GM23338 (cell line): ENCODE measurements around the gene DDX25. TPM values are rescaled to one million over a fixed set of nuclear protein-coding genes. Genes with fewer than 3 reads are reported as not detected.
A peak's percentile ranks its signal among the peaks of the same experiment; 100 is the strongest.
"Not testable (repeated sequence)": the region's sequence is repeated elsewhere in the genome, so short reads cannot be mapped to it uniquely, and the experiment has no call there.

ENCODE experiments used
- ATAC-seq: fragments of 200-7000 bp; cut with Tn5 transposase; 3 replicates; pipeline ENCODE4 v1.9.1; 2020
- DNase-seq: peaks from one replicate; pipeline ENCODE4 v3.0.0-alpha.2; 2015; ENCODE audit warnings: low spot score
- H2AFZ ChIP-seq: fragments of 200-600 bp; sonication (generic); 2 replicates; pipeline ENCODE4 v1.8.0; 2016; ENCODE audit warnings: antibody characterized with exemption, mild to moderate bottlenecking, moderate library complexity
- H3F3A ChIP-seq: fragments of 200-600 bp; sonication (generic); replicated peaks from 2 replicates; pipeline ENCODE4 v1.8.0; 2017; ENCODE audit warnings: antibody characterized with exemption, mixed run types, low read depth
- H3K27ac ChIP-seq: fragments of 200-600 bp; sonication (generic); 2 replicates; pipeline ENCODE4 v1.6.1; 2016; ENCODE audit warnings: low read depth
- H3K27me3 ChIP-seq: fragments of 200-600 bp; sonication (generic); 2 replicates; pipeline ENCODE4 v1.8.0; 2016; ENCODE audit warnings: mild to moderate bottlenecking, mixed run types, moderate library complexity; ENCODE audit not compliant: insufficient read depth
- H3K36me3 ChIP-seq: fragments of 200-600 bp; sonication (generic); 2 replicates; pipeline ENCODE4 v1.8.0; 2016; ENCODE audit warnings: mild to moderate bottlenecking; ENCODE audit not compliant: insufficient read depth
- H3K4me1 ChIP-seq: fragments of 200-600 bp; sonication (generic); 2 replicates; pipeline ENCODE4 v1.8.0; 2016; ENCODE audit warnings: mild to moderate bottlenecking, moderate library complexity; ENCODE audit not compliant: insufficient read depth
- H3K4me2 ChIP-seq: fragments of 200-600 bp; sonication (generic); 2 replicates; pipeline ENCODE4 v1.7.1; 2017; ENCODE audit warnings: mixed run types
- H3K4me3 ChIP-seq: fragments of 200-600 bp; sonication (generic); 2 replicates; pipeline ENCODE4 v1.6.1; 2016; ENCODE audit warnings: mixed run types
- H3K79me2 ChIP-seq: fragments of 200-600 bp; sonication (generic); replicated peaks from 2 replicates; pipeline ENCODE4 v1.8.0; 2017; ENCODE audit warnings: mild to moderate bottlenecking; ENCODE audit not compliant: insufficient read depth
- H3K9me2 ChIP-seq: fragments of 200-600 bp; sonication (generic); 2 replicates; pipeline ENCODE4 v1.8.0; 2017; ENCODE audit not compliant: insufficient read depth
- H4K20me1 ChIP-seq: fragments of 200-600 bp; sonication (generic); replicated peaks from 2 replicates; pipeline ENCODE4 v1.8.0; 2017; ENCODE audit warnings: mild to moderate bottlenecking; ENCODE audit not compliant: insufficient read depth
- H3K27ac Mint-ChIP-seq: 2 replicates; pipeline ENCODE4 v1.8.0; 2020; ENCODE audit warnings: inconsistent platforms, mild to moderate bottlenecking, moderate library complexity, mixed read lengths
- H3K27me3 Mint-ChIP-seq: 3 replicates; pipeline ENCODE4 v1.8.0; 2022; ENCODE audit warnings: low read depth, mild to moderate bottlenecking, moderate library complexity, mixed read lengths, inconsistent platforms; ENCODE audit not compliant: insufficient read depth, poor library complexity
- H3K36me3 Mint-ChIP-seq: 3 replicates; pipeline ENCODE4 v1.8.0; 2021; ENCODE audit warnings: low read depth, mild to moderate bottlenecking, inconsistent platforms, moderate library complexity, mixed read lengths
- H3K4me1 Mint-ChIP-seq: 3 replicates; pipeline ENCODE4 v1.8.0; 2020; ENCODE audit warnings: mild to moderate bottlenecking, inconsistent platforms, mixed read lengths
- H3K4me3 Mint-ChIP-seq: 3 replicates; pipeline ENCODE4 v1.8.0; 2021; ENCODE audit warnings: moderate library complexity, mild to moderate bottlenecking, inconsistent platforms, mixed read lengths
- H3K9me3 Mint-ChIP-seq: 3 replicates; pipeline ENCODE4 v1.8.0; 2020; ENCODE audit warnings: moderate library complexity, mild to moderate bottlenecking, inconsistent platforms, mixed read lengths
- CREB1 ChIP-seq: fragments of 250-450 bp; sonication (Bioruptor Pico); IDR thresholded peaks from 2 replicates; pipeline ENCODE4 v1.5.0; 2020; ENCODE audit warnings: low read depth, mild to moderate bottlenecking, moderate library complexity
- CTCF ChIP-seq, 2 experiments: fragments of 200-600 bp in 1 of 2; sonication (generic) in 1 of 2; conservative IDR thresholded peaks; 2 replicates each; pipeline versions ENCODE4 v1.5.1 to v1.6.1; 2016 to 2017; ENCODE audit warnings: antibody characterized with exemption in 2 of 2, low read depth in 2 of 2, mild to moderate bottlenecking in 2 of 2, moderate library complexity in 1 of 2
- ZNF114 ChIP-seq: fragments of 250-450 bp; sonication (Bioruptor Pico); IDR thresholded peaks from 2 replicates; pipeline ENCODE4 v1.5.0; 2020; ENCODE audit warnings: mild to moderate bottlenecking, moderate library complexity
- polyA plus RNA-seq: library from polyadenylated mRNA; unstranded; fragments of >200 nt; fragmentation: Nextera tagmentation; extraction: Ambion mirVana; gene quantifications from 2 replicates; pipeline ENCODE4 v1.2.1, GENCODE V29; 2016
- total RNA-seq: library from RNA; depleted of rRNA; stranded (reverse); fragments of >200 nt; shearing (Covaris generic); gene quantifications from 2 replicates; pipeline ENCODE4 v1.2.3, GENCODE V29; 2014

DDX25 gene
- total and polyA plus RNA-seq, 2 experiments from 2014 or later, result 20.6 to 23.6 TPM

- TF ChIP-seq ZNF114 (CRISPR knock-in tag), result no peak; the same call in 1 of the 2 replicates
Observed at GRCh38 chr11:125903711-125904659, at the start of gene DDX25 (continued).

- not testable (repeated sequence) for H3K36me3 ChIP-seq, H3K27me3 ChIP-seq, DNase-seq, H3K27ac Mint-ChIP-seq, H3K4me2 ChIP-seq, H3K4me3 Mint-ChIP-seq, H2AFZ ChIP-seq, H3K4me1 Mint-ChIP-seq, H3K27ac ChIP-seq, ATAC-seq, H3K4me3 ChIP-seq, H3K4me1 ChIP-seq, H3K27me3 Mint-ChIP-seq, H3K9me2 ChIP-seq, H3K79me2 ChIP-seq, H3F3A ChIP-seq, H4K20me1 ChIP-seq
- peaks cover 71% of the 10 kb centered on the region for H3K9me3 Mint-ChIP-seq
- H3K36me3 Mint-ChIP-seq, result peaks cover 21% of the 10 kb centered on the region
Observed at GRCh38 chr11:125857670-125858069, 46.6 kb upstream of the DDX25 start.

GRCh38 chr11:125862786-125863185 lies 41.5 kb upstream of the DDX25 start:
- H3K4me3 Mint-ChIP-seq, H3K36me3 ChIP-seq, H4K20me1 ChIP-seq, H3K27me3 Mint-ChIP-seq, DNase-seq, H3K4me2 ChIP-seq, H2AFZ ChIP-seq, H3K9me2 ChIP-seq, H3K27ac ChIP-seq, H3K27me3 ChIP-seq, H3K4me1 ChIP-seq, H3K4me1 Mint-ChIP-seq, H3K4me3 ChIP-seq, ATAC-seq, H3K79me2 ChIP-seq, H3F3A ChIP-seq, H3K27ac Mint-ChIP-seq: not testable (repeated sequence)
- peaks cover 17% of the 10 kb centered on the region; the same call in 2 of the 3 replicates for H3K36me3 Mint-ChIP-seq
- peaks cover 59% of the 10 kb centered on the region for H3K9me3 Mint-ChIP-seq

GRCh38 chr11:125865354-125865753 lies 39.0 kb upstream of the DDX25 start:
- H3K36me3 Mint-ChIP-seq, result peaks cover 13% of the 10 kb centered on the region; the same call in 2 of the 3 replicates
- H3F3A ChIP-seq, H3K4me2 ChIP-seq, H4K20me1 ChIP-seq, H3K27ac Mint-ChIP-seq, H3K79me2 ChIP-seq, H2AFZ ChIP-seq, H3K4me1 Mint-ChIP-seq, H3K9me2 ChIP-seq, DNase-seq, H3K4me3 ChIP-seq, H3K27me3 Mint-ChIP-seq, H3K4me1 ChIP-seq, ATAC-seq, H3K4me3 Mint-ChIP-seq, H3K27ac ChIP-seq, H3K36me3 ChIP-seq, H3K27me3 ChIP-seq: not testable (repeated sequence)
- H3K9me3 Mint-ChIP-seq, result peaks cover 34% of the 10 kb centered on the region

GRCh38 chr11:125869521-125869920 lies 34.8 kb upstream of the DDX25 start:
- no peak for DNase-seq
- no peak overlapping the region for H3K4me3 ChIP-seq
- H3K79me2 ChIP-seq, result no peaks in the 10 kb centered on the region

More at GRCh38 chr11:125869521-125869920, 34.8 kb upstream of the DDX25 start:
- Mint-ChIP-seq H3K27me3 (peaks cover 3% of the 10 kb centered on the region), H3K36me3 (peaks cover 14% of the 10 kb centered on the region), H3K27ac (no peak overlapping the region), H3K4me3 (no peak overlapping the region), H3K4me1 (0 out of 3 replicates have a peak, but pooled peaks cover 2% of the 10 kb centered on the region), H3K9me3 (peaks cover 30% of the 10 kb centered on the region)
- no peak overlapping the region for H3K27ac ChIP-seq
- TF ChIP-seq CREB1 (no peak), CTCF (conservative IDR thresholded peaks at IDR 0.05; ENCODE audit: low read depth in 2 of 2) (peak in 1 of 2 experiments; percentile 35; a peak in 1 of 4 replicates)
- ATAC-seq, result no peak
- no peaks in the 10 kb centered on the region for H3K4me1 ChIP-seq
- no peak overlapping the region for H3K4me2 ChIP-seq
- H3K9me2 ChIP-seq, result no peaks in the 10 kb centered on the region
- no peaks in the 10 kb centered on the region for H3K27me3 ChIP-seq
- H4K20me1 ChIP-seq, result no peaks in the 10 kb centered on the region
- no peaks in the 10 kb centered on the region; the same call in 1 of the 2 replicates for H3K36me3 ChIP-seq
- no peak overlapping the region for H2AFZ ChIP-seq
- H3F3A ChIP-seq, result no peaks in the 10 kb centered on the region
